ENCODE measurements around the gene NSMCE1.
"Not testable (repeated sequence)": the region's sequence is repeated elsewhere in the genome, so short reads cannot be mapped to it uniquely, and the experiment has no call there.

The NSMCE1 gene

DNA sequence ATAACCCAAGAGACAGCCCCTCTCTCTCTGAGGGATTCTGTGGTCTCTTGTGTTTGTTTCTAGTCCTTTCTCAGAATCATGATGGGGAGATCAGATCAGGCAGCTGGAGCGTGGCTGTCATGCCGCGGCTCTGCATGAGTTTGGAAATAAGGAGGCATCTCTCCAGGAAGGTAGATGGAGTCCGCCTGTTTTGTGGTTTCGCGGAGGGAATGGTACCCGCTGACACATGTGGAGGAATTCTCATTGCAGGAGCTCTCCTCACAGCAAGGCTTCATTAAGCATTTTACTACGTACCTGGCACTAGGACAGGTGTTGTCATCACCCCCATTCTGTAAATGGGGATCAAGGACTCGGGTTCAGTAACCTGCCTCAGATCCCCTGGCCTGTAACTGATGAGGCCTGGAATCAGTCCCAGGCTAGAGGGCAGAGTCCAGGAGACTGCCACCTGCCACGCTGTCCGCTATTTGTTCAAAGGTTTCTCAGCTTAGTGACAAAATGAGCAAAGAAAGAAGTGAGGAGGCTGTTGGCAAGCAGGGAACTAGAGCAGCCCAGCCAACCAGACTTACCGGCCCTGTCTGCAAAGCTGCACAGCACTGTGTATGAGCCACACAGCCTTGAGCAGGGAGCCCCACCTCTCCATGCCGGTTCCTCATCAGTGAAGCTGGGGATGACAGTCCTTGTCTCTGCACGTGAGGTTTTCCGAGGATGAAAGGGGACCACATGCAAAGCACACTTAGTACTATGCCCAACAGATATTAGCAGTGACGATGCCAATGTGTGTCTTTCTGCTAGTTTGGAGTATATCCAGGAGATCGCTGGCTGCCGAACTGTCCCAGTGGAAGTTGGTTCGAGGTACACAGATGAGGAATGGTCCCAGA is 54.2 kb downstream of the NSMCE1 start:
- no peak for DNase-seq

DNA sequence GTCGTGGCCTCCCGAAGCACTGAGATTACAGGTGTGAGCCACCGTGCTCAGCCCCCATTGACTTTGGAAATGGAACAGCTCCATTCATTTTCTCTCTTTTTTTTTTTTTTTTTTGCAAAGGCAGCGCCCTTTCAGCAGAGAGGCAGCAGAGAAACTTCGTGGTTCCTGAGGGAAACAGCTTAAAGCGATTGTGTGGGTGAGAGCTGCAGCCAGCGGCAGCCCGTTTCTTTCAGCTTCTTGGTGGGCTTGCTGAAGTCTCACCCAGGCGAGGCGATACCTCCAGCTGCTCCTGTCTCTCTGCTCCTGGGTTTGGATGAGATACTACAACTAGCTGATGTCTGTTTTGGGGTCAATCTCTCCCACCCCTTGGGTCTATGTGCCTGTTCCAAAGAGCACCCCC is 57.5 kb downstream of the NSMCE1 start:
- no peak for DNase-seq

DNA sequence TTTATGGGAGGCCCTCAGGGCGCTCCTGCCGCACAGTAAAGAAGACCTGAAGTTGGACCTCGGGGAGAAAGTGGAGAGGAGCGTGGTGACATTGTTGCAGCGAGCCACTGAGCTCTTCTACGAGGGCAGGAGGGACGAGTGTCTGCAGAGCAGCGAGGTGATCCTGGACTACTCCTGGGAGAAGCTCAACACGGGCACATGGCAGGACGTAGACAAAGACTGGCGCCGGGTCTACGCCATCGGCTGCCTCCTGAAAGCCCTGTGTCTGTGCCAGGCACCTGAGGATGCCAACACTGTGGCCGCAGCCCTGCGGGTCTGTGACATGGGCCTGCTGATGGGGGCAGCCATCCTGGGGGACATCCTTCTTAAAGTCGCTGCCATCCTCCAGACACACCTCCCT is 58.4 kb downstream of the NSMCE1 start:
- DNase-seq = no peak

DNA sequence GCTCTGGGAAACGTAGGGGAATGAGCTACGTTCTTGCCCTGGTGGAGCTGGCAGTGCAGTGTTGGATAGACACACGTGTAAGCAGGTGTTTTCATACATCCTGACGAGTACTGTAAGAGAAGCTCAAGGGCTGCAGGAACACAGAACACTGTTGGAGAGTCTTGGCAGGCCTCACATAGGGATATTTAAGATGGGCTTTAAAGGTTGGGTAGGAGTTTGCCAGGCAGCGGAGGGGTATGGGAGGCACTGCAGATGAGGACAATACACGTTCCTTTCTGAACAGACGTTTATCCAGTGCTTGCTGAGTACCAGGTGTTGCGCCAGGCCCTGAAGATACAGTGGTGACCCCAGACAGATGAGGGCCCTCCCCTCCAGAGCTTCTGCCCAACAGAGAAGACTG is 59.0 kb downstream of the NSMCE1 start:
- DNase-seq = no peak

DNA sequence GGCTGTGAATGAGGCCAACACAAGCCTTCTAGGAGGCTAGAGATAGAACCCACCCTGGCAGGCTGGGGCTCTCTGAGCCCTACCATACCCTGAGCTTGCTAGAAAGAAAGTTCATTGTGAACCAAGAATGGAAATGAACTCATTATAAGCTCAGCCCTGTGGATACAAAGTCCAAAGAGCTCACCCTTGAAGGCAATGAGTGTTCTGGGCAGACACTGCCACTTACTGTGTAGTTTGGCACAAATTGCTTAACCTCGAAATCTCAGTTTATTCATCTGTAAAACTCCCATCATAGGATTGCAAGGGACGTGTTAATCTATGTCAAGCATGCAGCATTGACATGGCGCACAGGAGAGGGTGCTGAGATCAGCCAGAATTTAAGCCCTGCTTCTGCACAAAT is 59.8 kb downstream of the NSMCE1 start:
- no peak for DNase-seq

DNA sequence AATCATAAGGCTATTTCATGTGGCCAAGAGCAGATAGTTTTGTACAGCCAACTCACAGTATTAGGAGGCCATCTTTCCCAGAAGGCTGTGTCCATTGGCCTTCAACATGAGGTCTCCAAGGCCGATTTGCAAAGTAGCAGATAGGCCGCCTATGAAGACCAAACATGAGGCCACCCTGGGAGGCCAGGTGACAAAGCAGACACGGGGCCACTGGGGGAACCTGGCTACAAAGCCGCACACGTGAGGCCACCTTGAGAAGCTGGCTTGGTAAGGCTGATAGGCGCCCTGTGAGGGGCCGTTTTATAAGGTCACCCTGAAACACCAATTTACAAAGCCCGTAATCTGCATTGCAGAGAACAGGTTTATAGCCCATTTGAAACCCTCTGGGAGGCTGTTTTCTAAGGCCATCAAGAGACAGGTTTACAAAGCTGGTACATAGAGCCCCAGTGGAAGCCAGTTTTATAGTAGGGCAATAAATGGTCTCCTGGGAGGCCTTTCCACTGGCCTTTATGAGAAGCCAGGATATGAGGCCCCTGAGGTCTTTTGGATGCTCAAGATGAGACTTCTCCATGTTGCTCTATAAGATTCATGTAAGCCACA is 60.4 kb downstream of the NSMCE1 start:
- no peak for DNase-seq

DNA sequence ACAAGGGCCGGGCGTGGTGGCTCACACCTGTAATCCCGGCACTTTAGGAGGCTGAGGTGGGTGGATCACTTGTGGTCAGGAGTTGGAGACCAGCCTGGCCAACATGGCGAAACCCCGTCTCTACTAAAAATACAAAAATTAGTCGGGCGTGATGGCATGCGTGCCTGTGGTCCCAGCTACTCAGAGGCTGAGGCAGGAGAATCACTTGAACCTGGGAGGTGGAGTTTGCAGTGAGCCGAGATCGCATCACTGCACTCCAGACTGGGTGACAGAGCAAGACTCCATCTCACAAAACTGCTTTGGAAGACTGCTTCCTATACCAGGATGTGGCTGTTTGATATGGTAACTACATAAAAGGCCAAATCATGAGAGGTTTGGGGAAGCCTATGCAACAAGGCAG is 61.5 kb downstream of the NSMCE1 start:
- not testable (repeated sequence) for DNase-seq

DNA sequence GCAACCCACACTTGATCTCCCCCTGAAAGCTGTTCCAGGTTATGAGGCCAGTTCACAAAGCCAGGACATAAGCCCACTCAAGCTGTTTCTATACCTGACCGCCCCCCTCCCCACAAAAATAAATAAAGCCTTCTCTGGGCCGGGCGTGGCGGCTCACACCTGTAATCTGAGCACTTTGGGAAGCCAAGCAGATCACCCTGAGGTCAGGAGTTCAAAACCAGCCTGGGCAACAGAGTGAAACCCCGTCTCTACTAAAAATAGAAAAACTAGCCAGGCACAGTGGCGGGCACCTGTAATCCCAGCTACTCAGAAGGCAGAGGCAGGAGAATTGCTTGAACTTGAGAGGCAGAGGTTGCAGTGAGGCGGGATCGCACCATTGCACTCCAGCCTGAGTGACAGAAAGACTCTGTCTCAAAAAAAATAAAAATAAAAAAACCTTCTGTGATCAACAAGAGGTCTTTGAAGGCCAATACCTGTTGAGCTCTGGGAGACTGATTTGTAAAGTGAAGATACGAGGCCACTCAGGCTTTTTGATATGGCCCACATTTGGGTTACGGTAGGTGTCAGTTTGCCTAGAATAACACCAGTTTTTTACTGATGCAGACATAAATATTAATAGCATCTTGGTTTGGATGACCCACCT is 63.0 kb downstream of the NSMCE1 start:
- DNase-seq = no peak

DNA sequence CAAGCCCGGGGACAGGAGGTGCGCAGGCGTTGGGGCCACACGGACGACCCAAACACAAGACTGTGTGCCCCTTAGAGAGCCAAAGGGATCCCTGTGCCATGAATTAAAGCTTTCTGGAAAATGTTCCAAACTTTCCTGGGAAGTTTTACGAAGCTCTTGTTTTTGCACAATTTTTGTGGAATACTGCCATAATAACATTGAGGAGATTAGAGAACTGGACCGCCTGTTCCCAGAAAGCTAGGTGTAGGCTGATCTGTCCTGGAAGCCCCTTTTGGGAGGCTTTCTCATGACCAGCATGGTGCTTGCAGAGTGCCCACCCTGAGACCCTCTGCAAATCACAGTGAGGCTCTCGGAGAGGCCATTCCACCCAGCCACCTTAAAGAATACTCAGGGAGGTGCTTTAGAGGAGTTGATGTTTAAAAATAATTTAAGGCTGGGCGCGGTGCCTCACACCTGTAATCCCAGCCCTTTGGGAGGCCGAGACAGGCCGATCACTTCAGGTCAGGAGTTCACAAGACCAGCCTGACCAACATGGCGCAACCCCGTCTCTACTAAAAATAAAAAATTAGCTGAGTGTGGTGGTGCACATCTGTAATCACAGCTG is 64.2 kb downstream of the NSMCE1 start:
- no peak for DNase-seq

DNA sequence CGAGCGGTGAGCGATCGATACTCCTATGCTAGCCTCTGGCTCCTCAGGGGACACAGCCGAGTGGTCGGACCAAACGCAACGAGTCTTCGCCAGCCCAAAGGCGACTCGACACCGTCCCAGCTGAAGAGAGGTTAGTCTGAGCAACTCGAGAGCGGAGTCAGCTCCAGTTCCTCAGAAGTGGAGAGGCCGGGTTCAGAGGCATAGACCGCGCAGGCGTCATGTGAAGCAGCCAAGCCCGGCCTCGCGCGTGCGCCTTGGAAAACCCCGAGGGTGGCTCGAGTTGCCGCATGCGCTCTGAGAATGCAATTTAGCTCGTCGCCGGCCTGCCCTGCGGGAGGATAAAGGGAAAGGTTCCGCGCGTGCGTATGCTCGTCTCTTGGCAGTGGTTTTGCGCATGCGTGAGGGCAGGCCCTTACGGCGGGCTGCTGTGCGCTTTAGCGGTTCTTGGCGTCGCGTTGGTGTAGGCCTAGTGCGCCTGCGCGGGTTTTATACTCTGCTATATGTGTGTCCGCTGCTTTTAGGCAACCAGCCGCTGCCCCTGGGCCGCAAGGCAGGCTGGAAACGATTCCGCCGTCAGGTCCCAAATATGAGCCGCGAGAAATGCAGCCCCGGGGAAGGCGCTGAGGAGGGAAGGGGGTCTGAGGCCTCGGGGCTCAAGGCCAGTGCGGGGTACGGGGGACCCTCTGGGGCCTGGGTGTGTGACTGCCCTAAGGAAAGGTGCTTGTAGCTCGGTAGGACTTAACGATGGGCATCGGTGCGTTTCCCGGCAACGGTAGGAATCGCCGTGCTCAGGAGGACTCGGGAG is 64.9 kb downstream of the NSMCE1 start, which contains the start of gene KDM8:
Gene KDM8, plus strand, starts transcription at position 20 of the 805 bp plus-strand sequence. CDS start 6,598 bp downstream, outside the sequence.
- peak; percentile 99 for DNase-seq

DNA sequence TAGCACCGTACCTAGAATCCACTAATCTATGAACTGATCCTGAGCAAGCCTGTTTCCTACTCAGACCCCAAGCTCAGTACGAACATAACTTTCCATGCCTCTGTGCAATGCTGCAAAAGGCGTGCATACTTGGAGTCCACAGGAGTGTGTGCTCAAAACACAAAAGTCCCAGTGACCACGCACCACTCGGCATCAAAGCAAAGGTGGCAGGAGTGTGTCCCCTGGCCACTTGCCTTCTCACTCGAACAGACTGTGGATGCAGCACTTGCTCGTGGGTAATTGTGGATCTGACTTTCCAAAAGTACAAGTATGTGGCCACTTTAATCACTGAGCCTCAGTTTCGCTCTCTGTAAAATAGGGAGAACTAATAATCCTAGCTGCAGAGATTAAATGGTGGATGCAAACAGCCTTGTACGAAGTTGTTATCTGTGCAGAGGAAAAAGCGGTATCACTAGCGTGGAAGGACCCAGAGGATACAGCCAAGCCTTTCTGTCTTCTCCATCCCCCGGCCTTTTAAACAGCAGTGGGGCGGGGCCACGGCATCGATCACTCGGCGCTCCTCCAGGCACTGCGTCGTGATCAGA is 65.6 kb downstream of the NSMCE1 start:
- DNase-seq = peak; percentile 93

DNA sequence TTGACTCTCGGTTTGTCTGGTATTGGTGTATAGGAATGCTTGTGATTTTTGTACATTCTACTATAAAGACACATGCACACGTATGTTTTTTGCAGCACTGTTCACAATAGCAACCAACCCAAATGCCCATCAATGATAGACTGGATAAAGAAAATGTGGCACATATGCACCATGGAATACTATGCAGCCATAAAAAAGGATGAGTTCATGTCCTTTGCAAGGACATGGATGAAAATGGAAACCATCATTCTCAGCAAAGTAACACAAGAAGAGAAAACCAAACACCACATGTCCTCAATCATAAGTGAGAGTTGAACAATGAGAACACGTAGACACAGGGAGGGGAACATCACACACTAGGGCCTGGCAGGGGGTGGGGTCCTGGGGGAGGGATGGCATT is 67.7 kb downstream of the NSMCE1 start:
- DNase-seq = not testable (repeated sequence)

DNA sequence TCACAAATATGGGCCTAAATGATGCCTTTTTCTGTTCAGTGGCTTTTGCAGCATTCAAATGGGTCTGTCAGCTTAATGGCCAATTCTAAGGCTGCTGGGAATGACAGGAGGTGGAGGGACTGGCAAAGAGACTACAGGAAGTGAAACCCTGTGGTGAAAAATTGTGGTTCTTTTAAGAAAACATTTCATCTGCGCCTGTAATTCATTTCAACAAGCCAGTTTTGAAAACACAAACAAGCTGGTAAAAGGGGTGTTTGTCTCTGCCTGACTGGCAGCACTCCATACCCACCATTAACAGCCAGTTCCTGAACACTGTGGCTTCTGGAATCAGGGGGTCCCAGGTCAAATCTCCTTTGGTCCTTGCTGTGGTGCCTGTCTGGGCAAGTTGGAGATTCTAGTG is 68.8 kb downstream of the NSMCE1 start:
- no peak for DNase-seq

DNA sequence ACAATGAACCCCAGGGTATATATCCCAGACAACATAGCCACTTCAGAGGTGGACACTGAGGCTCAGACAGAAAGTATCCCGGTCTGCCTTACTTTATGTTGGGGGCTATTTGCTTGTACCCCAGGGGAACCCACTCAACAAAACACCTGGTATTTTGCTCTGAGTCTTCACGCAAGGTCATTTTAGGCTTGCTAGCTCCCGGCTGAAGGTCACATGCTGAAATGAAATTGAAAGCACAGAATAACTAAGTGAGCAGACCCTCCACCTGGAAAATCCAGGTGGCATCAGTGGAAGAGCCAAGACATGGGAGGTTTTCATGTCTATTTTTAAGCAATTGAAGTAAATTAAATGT is 69.4 kb downstream of the NSMCE1 start:
- DNase-seq = no peak

DNA sequence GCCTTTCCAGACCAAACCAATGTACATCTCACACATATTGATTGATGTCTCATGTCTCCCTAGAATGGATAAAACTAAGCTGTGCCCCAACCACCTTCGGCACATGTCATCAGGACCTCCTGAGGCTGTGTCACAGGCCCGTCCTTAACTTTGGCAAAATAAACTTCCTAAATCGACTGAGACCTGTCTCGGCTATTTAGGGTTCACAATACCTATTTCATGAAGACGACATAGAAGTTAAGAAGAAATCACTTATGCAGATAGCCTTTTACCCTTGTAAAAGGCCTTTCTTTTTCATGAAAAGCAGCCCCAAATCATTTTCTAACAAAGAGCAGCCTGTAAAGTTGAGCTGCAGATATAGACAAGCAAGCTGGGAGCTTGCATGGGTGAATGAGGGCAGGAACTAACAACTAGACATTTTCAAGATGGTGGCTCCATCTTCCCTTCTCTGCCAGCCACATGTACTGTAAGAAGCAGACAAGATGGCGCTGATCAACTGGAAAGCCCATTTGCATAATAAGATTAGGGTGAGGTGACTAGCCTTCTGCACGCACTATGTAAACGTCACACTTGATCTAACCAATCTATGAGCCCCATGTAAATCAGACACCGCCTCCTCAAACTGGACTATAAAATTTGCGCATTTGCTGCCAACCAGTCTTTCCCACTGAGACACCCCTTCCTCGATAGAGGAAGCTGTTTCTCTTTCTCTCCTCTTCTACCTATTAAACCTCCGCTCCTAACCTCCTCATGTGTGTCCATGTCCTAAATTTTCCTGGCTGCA is 69.9 kb downstream of the NSMCE1 start:
- DNase-seq = no peak

DNA sequence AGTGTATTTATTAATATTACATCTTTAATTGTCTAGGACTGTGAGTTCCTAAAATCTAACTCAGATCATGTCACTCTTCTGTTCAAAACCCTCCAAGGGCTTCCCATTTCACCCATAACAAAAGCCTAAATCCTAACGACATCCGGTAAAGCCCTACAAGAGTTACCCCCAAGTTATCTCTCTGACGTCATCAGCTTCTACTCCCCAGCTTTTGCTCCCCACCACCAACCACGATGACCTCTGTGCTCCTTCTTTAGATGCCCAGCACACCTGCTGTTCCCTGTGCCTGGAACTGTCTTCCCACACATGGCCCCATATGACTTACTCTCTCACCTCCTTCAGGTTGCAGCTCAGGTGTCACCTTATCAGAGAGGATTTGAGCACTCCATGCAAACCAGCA is 71.6 kb downstream of the NSMCE1 start:
- DNase-seq = no peak

DNA sequence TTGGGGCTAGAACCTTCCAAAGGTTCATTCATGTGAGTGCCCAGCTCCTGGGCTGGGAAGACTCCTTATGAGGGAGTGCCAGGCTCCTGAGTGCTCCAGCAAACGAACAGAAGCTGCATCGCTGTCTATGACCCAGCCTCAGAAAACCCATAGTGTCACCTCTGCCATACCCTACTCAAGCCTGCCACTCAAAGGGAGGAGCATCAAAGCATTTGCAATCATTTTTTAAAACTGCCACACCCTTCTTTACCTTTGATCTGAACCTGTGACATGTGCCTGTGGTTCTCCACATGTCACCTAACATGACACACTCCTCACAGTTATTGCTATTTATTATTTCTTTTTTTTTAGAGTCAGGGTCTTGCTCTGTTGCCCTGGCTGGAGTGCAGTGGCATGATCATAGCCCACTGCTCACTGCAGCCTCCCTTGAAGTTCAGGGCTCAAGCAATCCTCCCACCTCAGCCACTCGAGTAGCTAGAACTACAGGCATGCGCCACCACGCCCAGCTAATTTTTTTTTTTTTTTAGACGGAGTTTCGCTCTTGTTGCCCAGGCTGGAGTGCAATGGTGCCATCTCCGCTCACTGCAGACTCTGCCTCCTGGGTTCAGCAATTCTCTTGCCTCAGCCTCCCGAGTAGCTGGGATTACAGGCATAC is 72.5 kb downstream of the NSMCE1 start:
- no peak for DNase-seq

DNA sequence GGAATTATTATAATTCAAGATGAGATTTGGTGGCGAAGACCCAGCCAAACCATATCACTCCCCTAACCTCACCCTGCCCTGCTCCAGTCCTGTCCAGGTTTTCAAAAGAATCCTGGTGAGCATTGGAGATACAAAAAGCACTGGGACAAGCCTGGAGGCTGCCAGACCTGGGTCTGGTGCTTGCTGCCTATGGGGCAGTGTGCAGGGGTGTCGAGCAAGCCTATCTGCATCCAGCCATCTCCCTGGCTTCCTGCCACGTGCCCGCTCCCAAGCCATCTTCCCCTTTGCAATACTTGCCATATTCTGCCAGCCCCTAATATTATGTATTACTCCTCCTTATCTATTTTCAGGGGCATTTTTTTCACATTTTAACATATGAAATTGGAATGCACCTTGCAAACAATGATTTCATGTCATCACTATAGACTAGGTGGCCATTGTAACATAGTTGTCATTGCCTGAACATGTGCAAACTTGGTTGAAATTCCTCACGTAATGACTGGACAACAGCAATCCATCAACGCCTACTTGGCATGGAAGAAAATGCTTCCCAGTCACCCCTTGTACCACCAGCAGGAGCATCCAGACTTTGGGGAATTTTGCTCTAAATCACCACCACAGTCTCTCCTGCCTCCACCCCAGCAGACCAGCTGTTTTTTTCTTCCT is 73.4 kb downstream of the NSMCE1 start:
- DNase-seq = no peak

DNA sequence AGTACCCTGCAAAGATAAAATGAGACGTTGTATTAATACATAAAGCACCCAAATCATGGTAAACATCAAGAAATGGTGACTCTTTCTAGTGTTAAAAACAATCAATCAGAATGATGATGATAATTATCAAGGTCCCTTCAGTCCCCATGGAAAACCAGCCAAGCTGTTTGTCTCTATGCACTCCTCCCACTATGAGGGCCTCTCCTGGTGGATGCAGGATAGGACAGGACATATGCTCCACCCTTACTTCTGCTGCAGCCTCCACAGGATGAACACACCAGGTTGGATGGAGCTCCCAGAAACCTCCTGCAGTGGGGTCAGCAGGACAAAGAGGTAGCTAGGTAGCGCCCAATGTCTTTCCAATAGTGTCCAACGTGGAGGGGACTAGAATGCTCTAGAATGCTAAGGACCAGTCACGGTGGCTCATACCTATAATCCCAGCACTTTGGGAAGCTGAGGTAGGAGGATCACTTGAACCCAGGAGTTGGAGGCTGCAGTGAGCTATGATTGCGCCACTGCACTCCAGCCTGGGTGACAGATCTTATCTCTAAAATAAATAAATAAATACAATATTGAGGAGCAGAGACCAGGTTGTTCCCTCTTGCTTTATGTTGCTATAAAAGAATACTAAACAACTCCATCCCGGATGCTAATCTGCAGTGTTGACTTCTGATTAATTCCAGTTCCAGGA is 75.1 kb downstream of the NSMCE1 start:
- DNase-seq = no peak

All from DMS79 treated with DMSO at 0.1 percent for 48 hours (cell line).